Neuronal stem cell (in vitro differentiated cells): ENCODE measurements around the gene AOAH.

Source experiments
- DNase-seq: peaks from one replicate; pipeline ENCODE4 v3.0.0-alpha.2; 2013; ENCODE audit warnings: low spot score
- H2AFZ ChIP-seq: one replicate; pipeline ENCODE4 v1.6.1; 2013; ENCODE audit warnings: mild to moderate bottlenecking, low read length, inconsistent platforms
- H2AK5ac ChIP-seq: 2 replicates; pipeline ENCODE4 v1.6.1; 2013; ENCODE audit warnings: low read depth, mild to moderate bottlenecking, inconsistent platforms, low read length, moderate library complexity, mixed read lengths
- H2BK120ac ChIP-seq: 2 replicates; pipeline ENCODE4 v1.6.1; 2013; ENCODE audit warnings: low read depth, mild to moderate bottlenecking, inconsistent platforms, low read length, moderate library complexity, mixed read lengths
- H2BK12ac ChIP-seq: one replicate; pipeline ENCODE4 v1.6.1; 2013; ENCODE audit warnings: low read length, inconsistent platforms
- H2BK15ac ChIP-seq: 2 replicates; pipeline ENCODE4 v1.6.1; 2013; ENCODE audit warnings: mild to moderate bottlenecking, low read length, inconsistent platforms, mixed read lengths
- H2BK5ac ChIP-seq: one replicate; pipeline ENCODE4 v1.6.1; 2013; ENCODE audit warnings: inconsistent platforms, mild to moderate bottlenecking, low read length, moderate library complexity
- H3K14ac ChIP-seq: one replicate; pipeline ENCODE4 v1.6.1; 2013; ENCODE audit warnings: low read length, inconsistent platforms
- H3K18ac ChIP-seq: 2 replicates; pipeline ENCODE4 v1.6.1; 2013; ENCODE audit warnings: low read length, inconsistent platforms
- H3K23ac ChIP-seq: 2 replicates; pipeline ENCODE4 v1.6.1; 2013; ENCODE audit warnings: low read depth, mild to moderate bottlenecking, mixed read lengths, low read length, inconsistent platforms; ENCODE audit not compliant: poor library complexity
- H3K27ac ChIP-seq: replicated peaks from 3 replicates; pipeline ENCODE4 v1.5.1; 2013; ENCODE audit warnings: low read length, inconsistent platforms
- H3K27me3 ChIP-seq, 3 experiments: 2 replicates each; pipeline ENCODE4 v1.6.1; 2013; ENCODE audit warnings: low read length in 3 of 3, mild to moderate bottlenecking in 2 of 3, inconsistent platforms in 1 of 3, low read depth in 1 of 3, mixed read lengths in 1 of 3, moderate library complexity in 1 of 3; ENCODE audit not compliant: control insufficient read depth in 3 of 3, insufficient read depth in 3 of 3
- H3K36me3 ChIP-seq, 2 donors: replicated peaks in 1 of 2; 2 replicates each; pipeline ENCODE4 v1.6.1; 2013; ENCODE audit warnings: low read length in 2 of 2; ENCODE audit not compliant: control insufficient read depth in 2 of 2, insufficient read depth in 2 of 2
- H3K4ac ChIP-seq: 2 replicates; pipeline ENCODE4 v1.6.1; 2013; ENCODE audit warnings: inconsistent platforms, mild to moderate bottlenecking, low read length, moderate library complexity
- H3K4me1 ChIP-seq, 2 donors: 1 replicate in 1 of 2; 2 replicates in 1 of 2; pipeline ENCODE4 v1.6.1; 2013; ENCODE audit warnings: low read length in 2 of 2, low read depth in 1 of 2; ENCODE audit not compliant: control insufficient read depth in 2 of 2, insufficient read depth in 1 of 2
- H3K4me2 ChIP-seq: one replicate; pipeline ENCODE4 v1.6.1; 2013; ENCODE audit warnings: mild to moderate bottlenecking, low read length, inconsistent platforms; ENCODE audit not compliant: insufficient read depth, poor library complexity, severe bottlenecking
- H3K4me3 ChIP-seq, 2 donors: 2 replicates each; pipeline ENCODE4 v1.5.1; 2013; ENCODE audit warnings: low read length in 2 of 2, mild to moderate bottlenecking in 2 of 2, inconsistent platforms in 1 of 2, moderate library complexity in 1 of 2
- H3K79me1 ChIP-seq: one replicate; pipeline ENCODE4 v1.6.1; 2013; ENCODE audit warnings: low read depth, mild to moderate bottlenecking, inconsistent platforms, low read length, moderate library complexity
- H3K9ac ChIP-seq: one replicate; pipeline ENCODE4 v1.6.1; 2013; ENCODE audit warnings: mild to moderate bottlenecking, low read depth, low read length, inconsistent platforms; ENCODE audit not compliant: poor library complexity
- H3K9me3 ChIP-seq, 2 donors: replicated peaks in 1 of 2; 2 replicates each; pipeline versions ENCODE3 to v1.6.1; 2013; ENCODE audit warnings: low read length in 2 of 2, mild to moderate bottlenecking in 2 of 2, inconsistent platforms in 1 of 2, low read depth in 1 of 2, mixed read lengths in 1 of 2, moderate library complexity in 1 of 2; ENCODE audit not compliant: control insufficient read depth in 2 of 2, insufficient read depth in 1 of 2
- H4K8ac ChIP-seq: one replicate; pipeline ENCODE4 v1.6.1; 2013; ENCODE audit warnings: low read depth, mild to moderate bottlenecking, inconsistent platforms, low read length, moderate library complexity
- H4K91ac ChIP-seq: one replicate; pipeline ENCODE4 v1.6.1; 2013; ENCODE audit warnings: low read length, low read depth, mild to moderate bottlenecking, inconsistent platforms; ENCODE audit not compliant: poor library complexity
- WGBS, 2 donors: extraction: QIAGEN DNeasy Blood & Tissue Kit; methylation state at CpG; one replicate each; pipeline ENCODE4 v1.1.7; 2013; ENCODE audit warnings: missing lambda C conversion rate in 2 of 2, mixed read lengths in 1 of 2; ENCODE audit not compliant: insufficient read length in 2 of 2, insufficient replicate concordance in 1 of 2; ENCODE audit errors: extremely low coverage in 2 of 2; 5-methylcytosine and 5-hydroxymethylcytosine counted together

Gene AOAH

DNA sequence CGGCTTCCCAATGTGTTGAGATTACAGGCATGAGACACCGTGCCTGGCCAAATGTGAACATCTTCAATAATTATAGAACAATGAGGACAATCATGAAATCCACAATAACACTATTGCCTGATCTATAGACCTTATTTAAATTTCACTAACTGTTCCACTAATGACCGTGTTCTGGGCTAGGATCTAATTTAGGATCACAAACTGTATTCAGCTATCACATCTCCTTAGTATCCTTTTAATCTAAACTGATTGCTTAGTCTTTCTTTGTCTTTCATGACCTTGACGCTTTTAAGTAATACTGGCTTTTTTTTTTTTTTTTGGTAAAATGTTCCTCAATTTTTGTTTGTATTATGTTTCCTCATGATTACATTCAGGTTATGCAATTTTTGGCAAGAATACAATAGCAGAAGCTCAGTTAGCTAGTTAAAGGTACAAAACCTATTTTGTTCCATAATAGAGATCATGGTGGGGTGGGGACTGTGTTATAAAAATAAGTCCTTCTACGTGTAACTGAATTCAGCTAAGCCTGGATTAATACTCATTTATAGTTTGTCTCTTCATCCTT, 158.4 kb downstream of the AOAH start:
- H3K79me1 ChIP-seq = no peaks in the 10 kb centered on the region
- no peak overlapping the region for H3K27ac ChIP-seq
- no peak overlapping the region for H2BK12ac ChIP-seq
- H3K18ac ChIP-seq = no peak overlapping the region
- H3K4me2 ChIP-seq = no peak overlapping the region
- no peak overlapping the region for H2BK5ac ChIP-seq
- peaks cover 0 to 2% of the 10 kb centered on the region in 2 donors for H3K4me1 ChIP-seq
- no peak overlapping the region for H2BK120ac ChIP-seq
- no peak overlapping the region for H4K8ac ChIP-seq
- no peaks in the 10 kb centered on the region for H3K36me3 ChIP-seq
- no peaks in the 10 kb centered on the region for H3K9me3 ChIP-seq
- no peak overlapping the region for H3K14ac ChIP-seq
- H2BK15ac ChIP-seq = no peak overlapping the region
- H3K9ac ChIP-seq = no peak overlapping the region
- no peak overlapping the region for H2AFZ ChIP-seq
- DNase-seq = no peak
- H2AK5ac ChIP-seq = no peak overlapping the region
- no peak overlapping the region for H3K4me3 ChIP-seq
- WGBS, 2 donors = no CpG with 5 or more reads among the region's 5 CpGs
- H3K23ac ChIP-seq = no peak overlapping the region
- no peaks in the 10 kb centered on the region for H3K27me3 ChIP-seq
- no peak overlapping the region for H3K4ac ChIP-seq
- no peak overlapping the region for H4K91ac ChIP-seq

DNA sequence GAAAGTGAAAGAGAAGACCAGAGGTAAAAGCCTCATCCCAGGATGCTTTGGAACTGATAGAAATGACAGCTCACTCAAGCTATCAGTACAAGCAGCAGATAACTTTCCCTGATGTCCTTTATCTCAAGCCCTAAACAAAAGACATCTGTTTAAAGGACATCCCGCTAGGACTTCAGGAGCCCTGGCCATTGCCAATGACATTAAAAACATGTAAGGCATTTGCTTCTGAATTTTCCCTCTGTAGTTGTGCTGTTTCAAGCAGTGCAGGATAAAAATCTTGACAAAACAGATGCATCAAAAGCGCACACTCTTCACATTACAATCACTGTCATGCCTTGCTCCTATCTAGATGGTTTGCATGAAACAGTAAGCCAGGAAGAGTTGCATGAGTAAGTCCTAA, 159.8 kb downstream of the AOAH start:
- Histone ChIP-seq H3K4me3 (no peak overlapping the region), H2BK5ac (no peak overlapping the region), H3K4ac (no peak overlapping the region), H3K36me3 (no peaks in the 10 kb centered on the region), H3K18ac (no peak overlapping the region), H2AK5ac (no peak overlapping the region), H3K9ac (no peak overlapping the region), H3K23ac (no peak overlapping the region), H3K14ac (no peak overlapping the region), H3K27me3 (no peaks in the 10 kb centered on the region), H4K8ac (no peak overlapping the region), H3K79me1 (no peaks in the 10 kb centered on the region), H2AFZ (peak overlapping the region; percentile 54), H2BK120ac (no peak overlapping the region), H3K27ac (no peak overlapping the region), H3K4me2 (no peak overlapping the region), H3K4me1 (peaks cover 0 to 2% of the 10 kb centered on the region in 2 donors), H2BK12ac (no peak overlapping the region), H4K91ac (no peak overlapping the region), H3K9me3 (peaks cover 0 to 5% of the 10 kb centered on the region in 2 donors), H2BK15ac (no peak overlapping the region)
- WGBS, 2 donors = no CpG with 5 or more reads among the region's 2 CpGs
- no peak for DNase-seq

DNA sequence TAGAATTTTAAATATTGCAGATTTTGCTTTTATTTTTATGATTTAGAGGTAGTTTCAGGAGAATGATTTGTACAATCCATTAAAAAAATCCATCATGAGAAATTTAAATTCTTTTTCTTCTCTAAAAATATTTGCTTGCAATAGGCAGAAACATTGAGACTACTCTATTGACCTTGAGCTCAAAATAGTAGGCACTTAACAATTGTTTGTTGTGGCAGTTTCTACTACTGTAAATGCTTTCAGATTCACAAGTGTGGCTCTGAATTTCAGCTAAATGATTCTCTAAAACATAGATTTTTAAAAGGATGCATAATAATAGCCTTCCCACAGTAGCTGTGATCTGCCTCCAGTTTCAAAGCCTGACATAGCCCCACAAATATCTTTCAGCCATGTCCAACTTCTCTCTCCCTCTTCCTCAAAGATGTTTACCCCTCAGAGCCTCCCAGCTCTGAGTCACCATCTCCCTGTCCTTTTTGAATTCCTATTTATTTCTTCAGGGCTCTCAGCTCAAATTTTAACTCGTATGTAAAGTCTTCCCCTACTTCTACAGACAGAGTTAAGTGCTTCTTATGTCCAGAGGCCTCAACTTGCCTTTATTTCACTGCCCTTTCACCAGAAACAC, 160.5 kb downstream of the AOAH start:
- H3K23ac ChIP-seq = no peak overlapping the region
- H2AFZ ChIP-seq = peak overlapping the region; percentile 54
- H3K27ac ChIP-seq = no peak overlapping the region
- H2BK12ac ChIP-seq = no peak overlapping the region
- H3K14ac ChIP-seq = no peak overlapping the region
- H3K36me3 ChIP-seq = no peaks in the 10 kb centered on the region
- no peak for DNase-seq
- H3K79me1 ChIP-seq = no peaks in the 10 kb centered on the region
- H4K8ac ChIP-seq = no peak overlapping the region
- H2BK120ac ChIP-seq = no peak overlapping the region
- H3K9me3 ChIP-seq = peaks cover 0 to 9% of the 10 kb centered on the region in 2 donors
- no CpG with 5 or more reads among the region's 1 CpG for WGBS, 2 donors
- no peak overlapping the region for H3K4ac ChIP-seq
- H3K27me3 ChIP-seq = no peaks in the 10 kb centered on the region
- H3K4me2 ChIP-seq = no peak overlapping the region
- no peak overlapping the region for H2BK15ac ChIP-seq
- no peak overlapping the region for H2AK5ac ChIP-seq
- H3K4me1 ChIP-seq = peaks cover 0 to 2% of the 10 kb centered on the region in 2 donors
- no peak overlapping the region for H4K91ac ChIP-seq
- no peak overlapping the region for H3K18ac ChIP-seq
- no peak overlapping the region for H2BK5ac ChIP-seq
- no peak overlapping the region for H3K9ac ChIP-seq
- H3K4me3 ChIP-seq = no peak overlapping the region

DNA sequence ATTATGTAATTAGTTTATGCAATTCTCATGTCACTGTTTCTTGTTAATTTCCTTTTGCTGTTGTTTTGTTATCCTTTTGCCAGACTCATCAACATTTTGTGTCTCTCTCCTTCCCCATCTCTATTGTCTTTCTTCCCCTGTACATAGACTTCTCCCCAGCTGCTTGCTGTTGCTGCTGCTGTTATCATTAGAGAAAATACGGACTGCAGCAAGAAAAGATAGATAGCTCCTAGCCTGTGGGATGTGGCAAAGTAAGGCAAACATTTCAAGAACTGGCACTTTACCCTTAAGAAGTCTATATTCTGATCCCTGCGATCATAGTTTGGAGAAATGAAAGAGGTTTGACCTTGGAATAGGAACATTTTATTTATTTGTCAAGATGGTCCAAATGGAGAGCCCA, 162.2 kb downstream of the AOAH start:
- no peak overlapping the region for H3K9ac ChIP-seq
- no peak overlapping the region for H4K8ac ChIP-seq
- H3K4me2 ChIP-seq = no peak overlapping the region
- no peak overlapping the region for H3K23ac ChIP-seq
- H2BK5ac ChIP-seq = no peak overlapping the region
- no peaks in the 10 kb centered on the region for H3K36me3 ChIP-seq
- H4K91ac ChIP-seq = no peak overlapping the region
- H2BK12ac ChIP-seq = no peak overlapping the region
- H2BK120ac ChIP-seq = no peak overlapping the region
- DNase-seq = no peak
- H3K4ac ChIP-seq = no peak overlapping the region
- peaks cover 0 to 12% of the 10 kb centered on the region in 2 donors for H3K9me3 ChIP-seq
- H2AFZ ChIP-seq = no peak overlapping the region
- H3K27me3 ChIP-seq = no peaks in the 10 kb centered on the region
- WGBS, 2 donors = no CpG with 5 or more reads among the region's 2 CpGs
- H2AK5ac ChIP-seq = no peak overlapping the region
- H3K14ac ChIP-seq = no peak overlapping the region
- no peak overlapping the region for H3K27ac ChIP-seq
- no peaks in the 10 kb centered on the region for H3K79me1 ChIP-seq
- no peak overlapping the region for H3K18ac ChIP-seq
- H2BK15ac ChIP-seq = no peak overlapping the region
- peaks cover 0 to 2% of the 10 kb centered on the region in 2 donors for H3K4me1 ChIP-seq
- H3K4me3 ChIP-seq = no peak overlapping the region
